ENCODE data around the gene LYL1. TPM values are rescaled to one million over a fixed set of nuclear protein-coding genes. Genes with fewer than 3 reads are reported as not detected.

LYL1 gene
- total and polyA plus RNA-seq, 2 experiments from 2014 or later = 0.18 TPM; not detected in 1

- H3K9me2 ChIP-seq (ENCODE audit: insufficient read depth) = no peaks in the 10 kb centered on the region
- peak overlapping the region; percentile 78 for H3K27ac ChIP-seq
- no peak overlapping the region for H3K4me3 ChIP-seq
- no peaks in the 10 kb centered on the region for H3K27me3 ChIP-seq (replicated peaks; ENCODE audit: insufficient read depth)
- peaks cover 3% of the 10 kb centered on the region; the same call in 1 of the 2 replicates for H3K36me3 ChIP-seq (ENCODE audit: low read depth)
- peaks cover 21% of the 10 kb centered on the region for H3K79me2 ChIP-seq (ENCODE audit: insufficient read depth)
- WGBS, 2 experiments (ENCODE audit: low coverage in 1 of 2, low lambda C conversion rate in 2 of 2, missing lambda C conversion rate in 2 of 2) = 28 to 30% methylated on average over 12 of the region's 12 CpGs
- DNase-seq = peak; percentile 83
- peaks cover 24% of the 10 kb centered on the region for H3F3A ChIP-seq (ENCODE audit: insufficient read depth)
- H2AFZ ChIP-seq = no peak overlapping the region
- no peaks in the 10 kb centered on the region for H4K20me1 ChIP-seq (ENCODE audit: insufficient read depth)
- H3K9ac ChIP-seq = 0 out of 2 replicates have a peak overlapping the region, but pooled peaks have one; percentile 7
- H3K9me3 ChIP-seq (ENCODE audit: low read depth) = no peaks in the 10 kb centered on the region
- in situ Hi-C loops (cut with MboI) = loop anchor here (10.0 kb wide), 1 partner anchor 109 kb away; no protein-coding TSS in a partner anchor
- H3K4me2 ChIP-seq (ENCODE audit: unreplicated experiment) = no peak overlapping the region
- peaks cover 27% of the 10 kb centered on the region for H3K4me1 ChIP-seq (ENCODE audit: insufficient read depth)
- TF ChIP-seq EZH2phosphoT487 (IDR thresholded peaks at IDR 0.05; ENCODE audit: insufficient read depth, low read depth) = no peak
- TF ChIP-seq EZH2 (IDR thresholded peaks at IDR 0.05; ENCODE audit: insufficient read depth, poor library complexity, severe bottlenecking) = no peak
These were observed 9.1 kb downstream of the LYL1 start for GRCh38 chr19:13093407-13094105.

GRCh38 chr19:13092606-13093235, 9.9 kb downstream of the LYL1 start:
- Histone ChIP-seq H3K4me2 (ENCODE audit: unreplicated experiment) (no peak overlapping the region), H3K27ac (peak overlapping the region; percentile 78), H3K36me3 (ENCODE audit: low read depth) (peaks cover 3% of the 10 kb centered on the region; the same call in 1 of the 2 replicates), H3K4me3 (no peak overlapping the region), H2AFZ (no peak overlapping the region), H3K9me2 (ENCODE audit: insufficient read depth) (no peaks in the 10 kb centered on the region), H3F3A (ENCODE audit: insufficient read depth) (peaks cover 26% of the 10 kb centered on the region), H4K20me1 (ENCODE audit: insufficient read depth) (no peaks in the 10 kb centered on the region), H3K9me3 (ENCODE audit: low read depth) (no peaks in the 10 kb centered on the region), H3K79me2 (ENCODE audit: insufficient read depth) (peaks cover 25% of the 10 kb centered on the region), H3K27me3 (replicated peaks; ENCODE audit: insufficient read depth) (no peaks in the 10 kb centered on the region), H3K4me1 (ENCODE audit: insufficient read depth) (peaks cover 25% of the 10 kb centered on the region), H3K9ac (no peak overlapping the region)
- no peak for TF ChIP-seq EZH2 (IDR thresholded peaks at IDR 0.05; ENCODE audit: insufficient read depth, poor library complexity, severe bottlenecking)
- no peak for TF ChIP-seq EZH2phosphoT487 (IDR thresholded peaks at IDR 0.05; ENCODE audit: insufficient read depth, low read depth)
- peak; percentile 47 for DNase-seq
- 53 to 54% methylated on average over 13 to 14 of the region's 14 CpGs for WGBS, 2 experiments (ENCODE audit: low coverage in 1 of 2, low lambda C conversion rate in 2 of 2, missing lambda C conversion rate in 2 of 2)
- in situ Hi-C loops (cut with MboI) = loop anchor here (10.0 kb wide), 1 partner anchor 108 kb away; no protein-coding TSS in a partner anchor

GRCh38 chr19:13092158-13092543, 10.5 kb downstream of the LYL1 start:
- no peaks in the 10 kb centered on the region for H3K27me3 ChIP-seq (replicated peaks; ENCODE audit: insufficient read depth)
- H3K36me3 ChIP-seq (ENCODE audit: low read depth) = peaks cover 3% of the 10 kb centered on the region; the same call in 1 of the 2 replicates
- TF ChIP-seq EZH2 (IDR thresholded peaks at IDR 0.05; ENCODE audit: insufficient read depth, poor library complexity, severe bottlenecking) (no peak), EZH2phosphoT487 (IDR thresholded peaks at IDR 0.05; ENCODE audit: insufficient read depth, low read depth) (no peak)
- peak overlapping the region; percentile 78 for H3K27ac ChIP-seq
- H3K9me3 ChIP-seq (ENCODE audit: low read depth) = no peaks in the 10 kb centered on the region
- 56 to 67% methylated on average over 2 of the region's 2 CpGs for WGBS, 2 experiments (ENCODE audit: low coverage in 1 of 2, low lambda C conversion rate in 2 of 2, missing lambda C conversion rate in 2 of 2)
- peaks cover 26% of the 10 kb centered on the region for H3K79me2 ChIP-seq (ENCODE audit: insufficient read depth)
- no peaks in the 10 kb centered on the region for H4K20me1 ChIP-seq (ENCODE audit: insufficient read depth)
- H3K9me2 ChIP-seq (ENCODE audit: insufficient read depth) = no peaks in the 10 kb centered on the region
- in situ Hi-C loops (cut with MboI) = loop anchor here (10.0 kb wide), 1 partner anchor 107 kb away; no protein-coding TSS in a partner anchor
- no peak overlapping the region for H3K4me2 ChIP-seq (ENCODE audit: unreplicated experiment)
- H3K4me1 ChIP-seq (ENCODE audit: insufficient read depth) = peaks cover 25% of the 10 kb centered on the region
- H2AFZ ChIP-seq = no peak overlapping the region
- H3K9ac ChIP-seq = peak overlapping the region; percentile 55; the same call in 1 of the 2 replicates
- no peak overlapping the region for H3K4me3 ChIP-seq
- no peak for DNase-seq
- H3F3A ChIP-seq (ENCODE audit: insufficient read depth) = peaks cover 26% of the 10 kb centered on the region

GRCh38 chr19:13091400-13092157, 11.1 kb downstream of the LYL1 start:
- Histone ChIP-seq H3K36me3 (ENCODE audit: low read depth) (peaks cover 3% of the 10 kb centered on the region; the same call in 1 of the 2 replicates), H3K27ac (peak overlapping the region; percentile 78), H3K4me1 (ENCODE audit: insufficient read depth) (peaks cover 25% of the 10 kb centered on the region), H3K4me3 (no peak overlapping the region), H4K20me1 (ENCODE audit: insufficient read depth) (no peaks in the 10 kb centered on the region), H2AFZ (no peak overlapping the region), H3K9ac (peak overlapping the region; percentile 55), H3K4me2 (ENCODE audit: unreplicated experiment) (no peak overlapping the region), H3K9me3 (ENCODE audit: low read depth) (no peaks in the 10 kb centered on the region), H3K79me2 (ENCODE audit: insufficient read depth) (peaks cover 29% of the 10 kb centered on the region), H3K9me2 (ENCODE audit: insufficient read depth) (no peaks in the 10 kb centered on the region), H3K27me3 (replicated peaks; ENCODE audit: insufficient read depth) (no peaks in the 10 kb centered on the region), H3F3A (ENCODE audit: insufficient read depth) (peaks cover 26% of the 10 kb centered on the region)
- TF ChIP-seq EZH2 (IDR thresholded peaks at IDR 0.05; ENCODE audit: insufficient read depth, poor library complexity, severe bottlenecking) (no peak), EZH2phosphoT487 (IDR thresholded peaks at IDR 0.05; ENCODE audit: insufficient read depth, low read depth) (no peak)
- peak; percentile 85 for DNase-seq
- WGBS, 2 experiments (ENCODE audit: low coverage in 1 of 2, low lambda C conversion rate in 2 of 2, missing lambda C conversion rate in 2 of 2) = 35 to 48% methylated on average over 24 to 25 of the region's 25 CpGs
- in situ Hi-C loops (cut with MboI) = loop anchor here (10.0 kb wide), 1 partner anchor 107 kb away; no protein-coding TSS in a partner anchor

Data from GM23248 (cell line).